ENCODE data around the gene TRAPPC13. TPM values are rescaled to one million over a fixed set of nuclear protein-coding genes. Genes with fewer than 3 reads are reported as not detected.
A peak's percentile ranks its signal among the peaks of the same experiment; 100 is the strongest.
"Not testable (repeated sequence)": the region's sequence is repeated elsewhere in the genome, so short reads cannot be mapped to it uniquely, and the experiment has no call there.

Gene TRAPPC13, protein sequence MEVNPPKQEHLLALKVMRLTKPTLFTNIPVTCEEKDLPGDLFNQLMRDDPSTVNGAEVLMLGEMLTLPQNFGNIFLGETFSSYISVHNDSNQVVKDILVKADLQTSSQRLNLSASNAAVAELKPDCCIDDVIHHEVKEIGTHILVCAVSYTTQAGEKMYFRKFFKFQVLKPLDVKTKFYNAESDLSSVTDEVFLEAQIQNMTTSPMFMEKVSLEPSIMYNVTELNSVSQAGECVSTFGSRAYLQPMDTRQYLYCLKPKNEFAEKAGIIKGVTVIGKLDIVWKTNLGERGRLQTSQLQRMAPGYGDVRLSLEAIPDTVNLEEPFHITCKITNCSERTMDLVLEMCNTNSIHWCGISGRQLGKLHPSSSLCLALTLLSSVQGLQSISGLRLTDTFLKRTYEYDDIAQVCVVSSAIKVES
- polyA plus RNA-seq (2012; ENCODE audit: missing spikeins), result 13.7 TPM

DNA sequence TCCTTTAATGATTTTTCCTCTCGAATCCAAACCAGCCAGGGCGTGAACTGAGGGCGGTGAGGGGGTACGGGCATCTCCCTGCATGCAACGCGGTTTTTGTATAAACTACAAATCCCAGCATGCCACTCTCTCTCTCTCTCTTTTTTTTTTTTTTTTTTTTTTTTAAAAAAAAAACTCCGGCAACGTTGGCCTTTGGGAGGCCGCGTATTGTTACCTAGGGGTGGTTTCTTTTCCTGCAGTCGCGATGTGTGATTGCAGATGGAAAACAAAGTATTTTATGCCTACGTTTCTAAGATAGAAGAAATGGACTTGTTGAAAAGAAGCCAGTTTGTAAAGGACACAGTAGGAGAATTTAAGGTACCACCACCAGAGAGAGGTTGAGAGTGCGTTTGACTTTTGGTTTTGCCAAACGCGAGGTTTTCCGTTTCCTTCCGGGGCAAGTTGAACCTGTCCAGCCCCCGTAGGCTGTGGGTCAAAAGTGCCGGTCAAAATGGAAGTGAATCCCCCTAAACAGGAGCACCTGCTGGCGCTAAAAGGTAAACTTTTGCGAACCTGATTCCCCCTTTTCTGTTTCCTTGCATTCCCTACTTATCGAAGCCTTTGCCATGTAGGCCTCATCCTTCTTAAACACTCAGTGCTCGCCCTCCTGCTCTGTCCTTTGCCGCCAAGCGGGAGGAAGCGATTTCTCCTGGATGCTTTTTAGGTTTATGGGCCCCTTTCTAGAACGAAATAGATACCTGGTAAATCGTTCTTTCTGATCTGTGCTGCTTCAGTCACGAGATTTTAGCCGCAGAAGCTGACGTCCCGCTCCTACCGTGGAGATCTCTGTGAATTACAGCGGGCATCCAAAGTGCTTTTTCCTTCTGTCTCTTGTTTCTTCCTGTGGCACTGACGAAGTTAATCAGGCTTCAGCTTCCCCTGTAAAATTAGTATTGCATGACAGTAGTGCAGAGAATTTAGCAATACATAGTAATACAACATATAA, at the start of gene TRAPPC13, which contains the start of gene SHLD3:
Gene TRAPPC13 (plus strand): TSS at position 457 of the 985 bp plus-strand sequence. CDS start 34 bp downstream, at position 491.
Gene SHLD3 (plus strand): TSS at position 457 of the 985 bp plus-strand sequence. CDS start 4,561 bp downstream, outside the sequence.
- TF ChIP-seq POLR2A (IDR thresholded peaks at IDR 0.05; ENCODE audit: low read depth, low read length) (peak; percentile 44; the same call in 1 of the 2 replicates), TAF1 (IDR thresholded peaks at IDR 0.05; ENCODE audit: borderline replicate concordance, low read depth, low read length) (peak; percentile 73; the same call in 1 of the 2 replicates), POLR2AphosphoS5 (IDR thresholded peaks at IDR 0.05; ENCODE audit: low read depth, low read length) (peak; percentile 62)
- DNase-seq (ENCODE audit: insufficient read length), result peak; percentile 32
- FAIRE-seq, result peak; percentile 89

DNA sequence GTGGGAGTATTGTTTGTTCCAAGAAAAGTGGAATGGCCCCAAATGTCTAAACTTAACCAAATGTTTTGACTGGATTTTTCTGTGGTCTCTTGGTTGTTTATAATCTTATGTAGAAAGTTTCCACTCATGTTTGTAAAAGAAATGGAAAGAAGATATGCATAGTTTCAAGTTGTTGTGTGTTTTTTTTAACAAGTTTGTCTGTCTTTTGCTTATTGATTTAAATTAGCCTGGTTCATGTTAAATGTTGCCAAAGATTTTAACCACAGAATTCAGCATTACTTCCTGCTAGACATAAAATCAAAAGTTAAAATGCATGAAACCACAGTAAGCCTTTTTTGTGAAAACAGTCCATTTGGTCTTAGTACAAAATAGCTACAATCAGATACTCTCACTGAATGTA, 47.7 kb upstream of the TRAPPC13 start:
- TF ChIP-seq POLR2AphosphoS5 (IDR thresholded peaks at IDR 0.05; ENCODE audit: low read depth, low read length) (no peak), TAF1 (IDR thresholded peaks at IDR 0.05; ENCODE audit: borderline replicate concordance, low read depth, low read length) (no peak), POLR2A (IDR thresholded peaks at IDR 0.05; ENCODE audit: low read depth, low read length) (no peak)
- FAIRE-seq, result no peak
- DNase-seq (ENCODE audit: insufficient read length), result no peak

DNA sequence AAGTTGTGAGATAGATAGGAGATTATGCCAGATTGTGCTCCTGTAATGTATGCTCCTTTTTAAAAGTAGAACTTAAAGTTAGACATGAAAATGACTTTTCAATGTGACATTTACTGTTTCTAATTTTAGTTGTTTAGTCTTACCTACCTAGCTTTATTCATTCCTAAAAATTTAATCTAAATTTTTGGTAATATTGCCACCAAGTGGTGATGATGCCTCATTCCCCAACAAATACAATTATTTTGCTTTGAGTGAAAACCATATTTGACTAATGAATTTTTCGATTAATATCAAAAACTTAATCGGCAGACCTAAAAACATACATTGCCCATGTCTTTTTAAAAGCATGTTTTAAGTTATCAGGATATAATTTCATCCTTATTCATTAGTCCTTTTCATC, 36.1 kb upstream of the TRAPPC13 start:
- FAIRE-seq (no peak), DNase-seq (ENCODE audit: insufficient read length) (no peak)
- TF ChIP-seq POLR2A (IDR thresholded peaks at IDR 0.05; ENCODE audit: low read depth, low read length) (no peak), TAF1 (IDR thresholded peaks at IDR 0.05; ENCODE audit: borderline replicate concordance, low read depth, low read length) (no peak), POLR2AphosphoS5 (IDR thresholded peaks at IDR 0.05; ENCODE audit: low read depth, low read length) (no peak)

DNA sequence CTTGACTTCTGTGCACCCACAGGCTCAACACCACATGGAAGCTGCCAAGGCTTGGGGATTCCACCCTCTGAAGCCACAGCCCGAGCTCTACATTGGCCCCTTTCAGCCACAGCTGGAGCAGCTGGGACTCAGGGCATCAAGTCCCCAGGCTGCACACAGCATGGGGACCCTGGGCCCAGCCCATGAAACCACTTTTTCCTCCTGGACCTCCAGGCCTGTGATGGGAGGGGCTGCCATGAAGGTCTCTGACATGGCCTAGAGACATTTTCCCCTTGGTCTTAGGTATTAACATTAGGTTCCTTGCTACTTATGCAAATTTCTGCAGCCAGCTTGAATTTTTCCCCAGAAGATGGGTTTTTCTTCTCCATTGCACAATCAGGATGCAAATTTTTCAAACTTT, 23.1 kb upstream of the TRAPPC13 start:
- DNase-seq (ENCODE audit: insufficient read length); FAIRE-seq: not testable (repeated sequence)

DNA sequence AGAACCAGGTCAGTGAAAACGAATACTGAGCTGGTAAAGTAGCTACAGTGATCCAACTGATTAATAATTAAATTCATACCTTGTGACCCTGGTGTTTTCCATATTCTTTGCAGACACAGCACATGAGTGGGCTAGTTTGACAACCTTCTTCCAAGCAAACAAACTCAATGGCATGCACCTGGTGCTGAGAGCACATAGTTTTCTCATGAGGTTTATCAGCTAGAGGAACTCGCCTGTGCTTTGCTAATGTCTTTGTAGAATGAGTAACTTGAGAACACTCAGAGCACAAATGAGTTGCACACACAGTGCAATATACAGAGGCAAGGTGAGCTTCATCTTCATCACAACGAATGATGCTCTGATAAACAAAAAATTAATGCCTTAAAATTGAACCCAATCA, 13.3 kb upstream of the TRAPPC13 start:
- FAIRE-seq (no peak), DNase-seq (ENCODE audit: insufficient read length) (no peak)
- TF ChIP-seq TAF1 (IDR thresholded peaks at IDR 0.05; ENCODE audit: borderline replicate concordance, low read depth, low read length) (no peak), POLR2AphosphoS5 (IDR thresholded peaks at IDR 0.05; ENCODE audit: low read depth, low read length) (no peak), POLR2A (IDR thresholded peaks at IDR 0.05; ENCODE audit: low read depth, low read length) (no peak)

DNA sequence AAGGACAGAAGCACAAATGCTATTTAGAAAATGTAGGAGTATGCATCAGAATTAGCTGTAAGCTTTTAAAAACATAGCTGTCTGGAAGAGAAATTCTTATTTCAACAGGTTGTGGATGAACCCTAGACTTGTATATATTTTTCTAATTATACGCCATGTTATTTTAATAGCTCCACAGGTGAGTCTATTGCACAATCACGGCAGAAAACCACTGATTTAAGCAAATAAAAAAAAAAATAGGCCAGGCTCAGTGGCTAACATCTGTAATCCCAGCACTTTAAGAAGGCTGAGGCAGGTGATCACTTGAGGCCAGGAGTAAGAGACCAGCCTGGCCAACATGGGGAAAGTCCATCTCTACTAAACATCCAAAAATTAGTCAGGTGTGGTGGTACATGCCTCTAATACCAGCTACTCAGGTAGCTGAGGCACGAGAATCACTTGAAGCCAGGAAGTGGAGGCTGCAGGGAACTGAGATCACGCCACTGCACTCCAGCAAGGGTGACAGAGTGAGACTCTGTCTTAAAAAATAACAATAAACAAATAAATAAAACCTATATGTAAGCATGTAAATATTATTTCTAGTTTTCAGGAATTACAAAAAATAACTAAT, 12.4 kb upstream of the TRAPPC13 start:
- TF ChIP-seq POLR2A (IDR thresholded peaks at IDR 0.05; ENCODE audit: low read depth, low read length) (no peak), POLR2AphosphoS5 (IDR thresholded peaks at IDR 0.05; ENCODE audit: low read depth, low read length) (no peak), TAF1 (IDR thresholded peaks at IDR 0.05; ENCODE audit: borderline replicate concordance, low read depth, low read length) (no peak)
- DNase-seq (ENCODE audit: insufficient read length), result no peak
- FAIRE-seq, result peak; percentile 30

DNA sequence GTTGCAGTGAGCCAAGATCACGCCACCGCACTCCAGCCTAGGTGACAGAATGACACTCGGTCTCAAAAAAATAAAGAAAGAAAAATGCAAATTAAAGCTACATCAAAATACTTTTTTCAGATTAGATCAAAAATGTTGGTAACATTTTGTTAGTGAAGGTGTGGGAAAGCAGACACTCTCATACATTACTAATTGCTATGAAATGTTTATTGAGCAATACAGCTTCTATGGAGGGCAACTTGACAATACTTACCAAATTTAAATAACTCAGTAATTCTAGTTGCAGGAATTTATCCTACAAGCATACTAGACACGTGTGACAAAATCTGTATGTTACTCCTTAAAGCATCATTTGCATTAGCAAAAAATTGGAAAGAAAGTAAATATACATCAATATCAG, 4.8 kb upstream of the TRAPPC13 start:
- no peak for TF ChIP-seq POLR2AphosphoS5 (IDR thresholded peaks at IDR 0.05; ENCODE audit: low read depth, low read length)
- FAIRE-seq (no peak), DNase-seq (ENCODE audit: insufficient read length) (no peak)

DNA sequence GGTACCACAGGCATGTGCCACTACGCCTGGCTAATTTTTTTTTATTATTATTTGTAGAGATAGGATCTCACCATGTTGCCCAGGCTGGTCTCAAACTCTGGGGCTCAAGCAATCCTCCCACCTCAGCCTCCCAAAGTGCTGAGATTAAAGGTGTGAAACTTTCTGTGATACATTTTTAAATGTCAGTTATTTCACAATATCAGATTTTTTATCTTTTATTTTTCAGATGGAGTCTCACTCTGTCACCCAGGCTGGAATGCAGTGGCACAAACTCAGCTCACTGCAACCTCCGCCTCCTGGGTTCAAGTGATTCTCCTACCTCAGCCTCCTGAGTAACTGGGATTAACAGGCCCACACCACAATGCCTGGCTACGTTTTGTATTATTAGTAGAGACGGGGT, 2.9 kb upstream of the TRAPPC13 start:
- not testable (repeated sequence) for DNase-seq (ENCODE audit: insufficient read length); FAIRE-seq

DNA sequence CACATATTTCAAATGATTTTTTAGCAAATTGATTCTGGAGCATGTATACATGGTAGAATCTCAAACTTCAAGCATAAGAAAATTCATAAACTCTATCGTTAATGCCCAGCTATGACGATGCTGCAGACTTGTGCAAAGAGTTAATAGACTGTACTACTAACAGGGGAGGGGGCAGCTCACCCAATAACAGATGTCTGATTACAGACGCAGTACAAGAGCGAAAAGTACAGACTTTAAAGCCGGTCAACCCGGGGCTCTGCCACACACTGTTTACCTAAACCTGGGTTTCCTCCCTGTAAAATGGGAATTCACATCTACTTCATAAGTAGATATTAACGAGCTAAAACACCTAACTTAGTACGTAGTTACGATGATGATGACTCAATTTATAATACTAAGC, 1.3 kb upstream of the TRAPPC13 start:
- TF ChIP-seq TAF1 (IDR thresholded peaks at IDR 0.05; ENCODE audit: borderline replicate concordance, low read depth, low read length), result no peak
- TF ChIP-seq POLR2A (IDR thresholded peaks at IDR 0.05; ENCODE audit: low read depth, low read length), result no peak
- TF ChIP-seq POLR2AphosphoS5 (IDR thresholded peaks at IDR 0.05; ENCODE audit: low read depth, low read length), result no peak
- DNase-seq (ENCODE audit: insufficient read length) (no peak), FAIRE-seq (no peak)

DNA sequence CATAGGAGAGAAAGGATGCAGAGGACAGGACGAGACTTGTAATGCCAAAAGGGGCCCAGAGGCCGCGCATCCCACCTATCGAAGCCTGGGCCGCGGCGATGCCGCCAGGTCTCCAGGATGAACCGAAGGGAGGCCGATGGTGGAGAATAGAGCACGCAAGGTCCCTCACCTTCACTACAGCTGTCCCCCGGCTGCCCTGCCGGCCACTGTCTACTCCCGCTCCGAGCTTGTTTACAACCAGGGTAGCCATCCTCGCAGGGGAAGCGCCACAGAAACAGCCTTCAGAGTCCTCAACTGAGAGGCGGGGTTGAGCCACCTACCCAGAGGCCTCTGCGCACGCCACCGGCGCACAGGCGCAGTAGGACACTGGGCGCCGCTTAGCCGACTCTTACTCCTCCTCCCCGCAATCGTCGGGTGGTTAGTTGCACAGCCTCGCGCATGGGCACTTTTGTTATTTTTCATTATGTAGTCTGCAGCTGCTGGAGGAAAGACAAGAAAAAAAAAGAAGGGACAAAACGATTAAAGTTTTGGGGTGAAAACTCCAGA, 729 bp upstream of the TRAPPC13 start, which contains the start of gene TRIM23:
Gene TRIM23 (minus strand): TSS at position 309 of the 546 bp plus-strand sequence. CDS start 59 bp downstream, at position 250.
- FAIRE-seq, result peak; percentile 89

DNA sequence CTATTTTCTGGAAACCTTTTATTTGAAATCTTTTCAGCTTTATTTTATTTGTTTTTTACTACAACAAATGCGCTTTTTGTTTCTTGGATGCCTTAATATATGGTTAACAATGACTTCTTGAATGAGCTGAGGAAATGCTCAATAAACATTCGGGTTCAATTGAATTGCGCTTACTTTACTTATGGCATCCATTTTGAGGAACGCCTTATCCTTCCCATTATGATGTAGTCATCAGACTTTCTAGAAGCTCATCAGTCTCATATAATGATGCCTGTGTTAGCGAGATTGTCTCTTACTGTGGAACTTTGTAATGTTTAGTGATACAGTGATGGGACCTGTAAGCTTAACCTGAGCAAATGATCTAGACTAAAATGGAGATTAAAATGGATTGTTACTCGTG, 916 bp downstream of the TRAPPC13 start:
- no peak for TF ChIP-seq POLR2A (IDR thresholded peaks at IDR 0.05; ENCODE audit: low read depth, low read length)
- no peak for TF ChIP-seq TAF1 (IDR thresholded peaks at IDR 0.05; ENCODE audit: borderline replicate concordance, low read depth, low read length)
- no peak for TF ChIP-seq POLR2AphosphoS5 (IDR thresholded peaks at IDR 0.05; ENCODE audit: low read depth, low read length)
- DNase-seq (ENCODE audit: insufficient read length), result no peak
- no peak for FAIRE-seq

More for the DNA sequence above, 729 bp upstream of the TRAPPC13 start, which contains the start of gene TRIM23:
- TF ChIP-seq TAF1 (IDR thresholded peaks at IDR 0.05; ENCODE audit: borderline replicate concordance, low read depth, low read length) (peak; percentile 48; the same call in 1 of the 2 replicates), POLR2A (IDR thresholded peaks at IDR 0.05; ENCODE audit: low read depth, low read length) (peak; percentile 55; the same call in 1 of the 2 replicates), POLR2AphosphoS5 (IDR thresholded peaks at IDR 0.05; ENCODE audit: low read depth, low read length) (no peak)
- peak; percentile 66 for DNase-seq (ENCODE audit: insufficient read length)

All from GM12892 (cell line).